GM19468 (cell line): ENCODE results near the gene HS6ST1.
"Not testable (repeated sequence)": the region's sequence is repeated elsewhere in the genome, so short reads cannot be mapped to it uniquely, and the experiment has no call there.

Experiments
- ATAC-seq: cut with Tn5 transposase; IDR thresholded peaks from one replicate; pipeline ENCODE4 v1.9.1; 2021; ENCODE audit warnings: mild to moderate bottlenecking, moderate library complexity, moderate number of reproducible peaks; ENCODE audit not compliant: unreplicated experiment; ENCODE audit errors: extremely low read depth

Gene HS6ST1

GRCh38 chr2:128252501-128252900 is 66.2 kb downstream of the HS6ST1 start:
- ATAC-seq, result no peak

DNA sequence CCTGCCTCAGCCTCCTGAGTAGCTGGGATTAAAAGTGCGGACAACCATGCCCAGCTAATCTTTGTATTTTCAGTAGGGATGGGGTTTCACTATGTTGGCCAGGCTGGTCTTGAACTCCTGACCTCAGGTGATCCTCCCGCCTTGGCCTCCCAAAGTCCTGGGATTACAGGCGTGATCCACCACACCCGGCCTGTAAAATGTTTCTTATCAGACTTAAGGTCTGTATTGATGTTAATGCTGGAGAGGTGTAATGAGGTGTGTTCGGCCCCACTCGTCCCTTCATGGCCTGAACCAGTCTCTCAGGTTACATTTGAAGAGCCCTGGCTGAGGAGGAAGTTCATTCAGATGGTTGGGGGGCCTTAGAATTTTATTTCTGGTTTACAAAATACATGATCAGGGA is 66.6 kb downstream of the HS6ST1 start:
- not testable (repeated sequence) for ATAC-seq

DNA sequence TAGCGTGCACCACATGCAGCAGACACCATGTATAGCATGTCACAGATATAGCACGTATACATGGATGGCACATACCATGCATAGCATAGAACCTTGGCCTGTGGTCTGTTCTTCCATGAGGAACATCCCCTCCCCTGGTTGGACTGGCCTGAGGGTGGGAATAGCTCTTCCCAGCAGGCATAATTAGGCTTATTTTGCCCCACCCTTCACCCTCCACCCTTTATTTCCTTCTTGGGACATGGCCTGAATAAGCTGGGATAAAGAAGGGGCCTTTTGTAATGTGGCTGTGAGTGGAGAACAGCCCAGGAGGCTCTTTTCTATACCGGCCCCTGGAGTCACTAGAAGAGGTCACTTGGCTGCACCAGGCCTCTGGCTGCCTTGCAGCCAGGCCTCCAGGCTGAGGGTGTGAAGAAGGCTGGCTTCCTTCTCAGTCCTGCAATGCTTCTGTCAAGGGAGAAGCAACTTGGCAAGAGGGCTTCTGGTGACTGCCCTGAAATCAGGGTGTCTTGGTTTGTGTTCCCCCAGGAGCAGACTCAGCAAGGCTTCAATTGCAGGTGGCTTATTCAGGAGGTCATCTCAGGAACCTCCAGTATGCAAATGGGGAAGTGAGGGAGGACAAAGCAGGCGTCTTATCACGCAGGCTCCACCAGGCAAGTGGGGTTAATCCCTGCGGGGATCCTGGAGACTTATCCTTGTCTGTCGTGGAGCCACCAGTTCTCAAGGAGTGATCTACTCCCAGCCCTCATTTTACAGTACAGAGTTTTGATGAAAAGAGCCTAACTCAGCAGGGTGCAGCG is 68.2 kb downstream of the HS6ST1 start:
- no peak for ATAC-seq

GRCh38 chr2:128249555-128249954 is 69.1 kb downstream of the HS6ST1 start:
- ATAC-seq, result no peak

- no peak for ATAC-seq
Observed at GRCh38 chr2:128245813-128246212, 72.9 kb downstream of the HS6ST1 start.

- ATAC-seq, result no peak
Observed at GRCh38 chr2:128241896-128242295, 76.8 kb downstream of the HS6ST1 start.

GRCh38 chr2:128237911-128238697 is 80.6 kb downstream of the HS6ST1 start:
- no peak for ATAC-seq

DNA sequence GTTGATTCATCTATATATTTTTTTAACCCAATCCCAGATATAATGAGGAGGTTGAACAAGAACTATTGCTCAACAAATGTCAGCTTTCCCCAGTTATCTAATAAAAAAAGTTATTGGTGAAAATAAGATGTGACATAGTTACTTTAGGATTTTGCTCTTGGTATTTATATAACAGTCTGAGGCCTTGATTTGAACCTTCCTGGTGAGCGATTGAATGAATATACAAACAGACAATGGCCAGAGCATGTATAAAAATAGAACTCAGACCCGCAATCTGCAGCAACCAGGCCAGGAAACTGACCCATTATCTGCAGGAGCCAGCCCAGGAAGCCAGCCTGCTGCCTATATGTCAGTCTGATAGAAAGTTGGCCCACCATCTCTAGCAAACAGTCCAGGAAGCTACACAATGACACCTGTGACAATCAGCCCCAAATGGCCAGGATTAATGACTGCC is 81.6 kb downstream of the HS6ST1 start:
- no peak for ATAC-seq

- ATAC-seq, result no peak
Observed at GRCh38 chr2:128236491-128237035, 82.1 kb downstream of the HS6ST1 start.

- no peak for ATAC-seq
Observed at GRCh38 chr2:128235581-128235980, 83.1 kb downstream of the HS6ST1 start.

DNA sequence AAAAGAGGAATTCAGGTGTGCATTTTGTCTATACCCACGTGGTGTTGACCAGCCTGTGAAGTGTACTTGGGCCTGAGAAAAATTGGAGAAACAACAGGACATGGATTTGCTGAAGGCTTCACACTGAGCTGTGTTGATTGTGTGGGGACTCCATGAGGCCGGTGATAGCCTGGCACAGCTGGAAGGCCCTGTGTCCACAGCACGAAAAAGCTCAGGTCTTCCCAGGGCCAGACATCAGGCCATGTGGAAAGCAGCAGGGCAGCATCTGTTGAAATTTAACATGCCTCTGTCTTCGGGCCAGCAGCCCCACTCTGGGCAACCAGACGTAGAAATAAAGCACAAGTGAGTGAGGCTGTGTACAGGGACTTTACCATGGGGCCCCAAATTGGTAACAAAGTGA is 84.1 kb downstream of the HS6ST1 start:
- ATAC-seq, result no peak

- ATAC-seq, result no peak
Observed at GRCh38 chr2:128233790-128234395, 84.8 kb downstream of the HS6ST1 start.

DNA sequence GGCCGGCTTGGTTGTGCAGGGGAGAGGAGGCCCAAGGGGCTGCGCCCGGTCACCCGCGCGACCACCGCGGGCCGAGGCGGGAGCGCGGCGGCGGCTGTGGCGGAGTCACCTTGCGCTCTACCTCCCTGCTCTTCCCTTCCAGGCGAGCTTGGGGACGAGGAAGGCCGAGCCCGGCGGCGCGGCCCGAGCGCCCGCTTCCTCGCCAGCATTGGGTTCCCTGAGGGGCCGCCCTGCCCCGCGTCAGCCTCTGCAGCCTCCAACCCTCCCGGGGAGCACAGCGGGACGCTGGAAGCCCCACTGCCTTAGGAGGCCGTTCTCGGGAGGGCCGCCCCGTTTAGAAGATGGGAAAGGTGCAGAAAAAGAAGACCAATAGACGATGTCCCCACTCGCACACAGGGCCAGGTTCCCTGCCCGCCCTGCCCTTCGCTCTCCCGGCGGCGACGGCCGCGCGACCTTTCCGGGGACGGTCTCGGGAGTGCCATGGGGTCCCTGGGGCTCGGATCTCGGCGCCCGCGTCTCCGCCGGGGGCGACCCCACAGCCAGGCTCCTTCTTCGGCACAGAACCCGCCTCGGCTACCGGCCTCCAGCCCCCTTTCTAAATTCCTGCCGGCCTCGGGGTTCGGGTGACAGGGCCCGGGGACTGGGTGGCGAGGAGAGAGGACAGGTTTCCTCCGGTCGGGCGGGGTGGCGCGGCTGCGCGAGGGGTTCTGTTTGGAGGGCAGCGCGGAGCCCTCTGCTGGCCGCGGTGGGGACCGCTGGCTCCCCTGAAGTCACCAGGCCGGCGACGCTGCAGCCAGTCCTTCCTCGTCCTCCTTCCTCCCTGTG is 85.5 kb downstream of the HS6ST1 start:
- peak; percentile 91 for ATAC-seq

- no peak for ATAC-seq
Observed at GRCh38 chr2:128228894-128229293, 89.8 kb downstream of the HS6ST1 start.

GRCh38 chr2:128227862-128228261 is 90.8 kb downstream of the HS6ST1 start:
- ATAC-seq, result no peak

DNA sequence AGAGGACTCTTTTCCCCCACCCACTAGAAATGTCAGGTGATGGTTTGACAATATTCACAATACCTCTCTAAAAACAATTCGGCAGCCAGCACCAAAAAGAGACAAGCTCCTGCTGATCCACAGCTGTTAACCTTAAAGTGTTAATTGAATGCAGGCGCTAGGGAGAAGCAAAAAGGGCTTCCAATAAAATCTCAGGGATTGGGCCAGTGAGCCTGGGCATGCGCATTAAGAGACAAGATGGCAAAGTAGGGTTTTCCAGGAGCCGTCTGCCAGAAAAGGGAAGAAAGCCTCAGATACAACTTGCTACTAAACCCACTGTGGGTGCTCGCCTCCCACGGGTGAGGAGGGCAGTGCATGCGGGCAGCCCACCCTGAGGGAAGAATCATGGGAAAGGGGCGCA is 98.8 kb downstream of the HS6ST1 start:
- no peak for ATAC-seq

GRCh38 chr2:128217671-128218070 is 101.0 kb downstream of the HS6ST1 start:
- no peak for ATAC-seq

DNA sequence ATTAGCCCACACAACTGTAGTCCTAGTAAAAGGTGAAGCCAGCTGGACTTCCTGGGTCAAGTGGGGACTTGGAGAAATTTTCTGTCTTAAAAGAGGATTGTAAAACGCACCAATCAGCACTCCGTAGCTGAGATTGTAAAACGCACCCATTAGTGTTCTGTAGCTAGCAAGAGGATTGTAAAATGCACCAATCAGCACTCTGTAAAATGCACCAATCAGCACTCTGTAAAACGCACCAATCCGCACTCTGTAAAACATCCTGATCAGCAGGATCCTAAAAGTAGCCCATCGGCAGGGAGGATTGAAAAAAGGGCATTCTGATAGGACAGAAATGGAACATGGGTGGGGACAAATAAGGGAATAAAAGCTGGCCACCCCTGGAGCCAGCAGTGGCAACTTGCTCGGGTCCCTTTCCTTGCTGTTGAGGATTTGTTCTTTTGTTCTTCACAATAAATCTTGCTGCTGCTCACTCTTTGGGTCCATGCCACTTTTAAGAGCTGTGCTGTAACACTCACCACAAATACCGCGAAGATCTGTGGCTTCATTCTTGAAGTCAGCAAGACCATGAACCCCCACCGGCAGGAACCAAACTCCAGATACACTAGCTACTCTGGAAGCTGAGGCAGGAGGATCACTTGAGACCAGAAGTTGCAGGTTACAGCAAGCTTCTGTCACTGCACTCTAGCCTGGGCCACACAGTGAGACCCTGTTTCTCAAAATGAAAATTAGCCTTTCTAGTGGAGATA is 102.6 kb downstream of the HS6ST1 start:
- no peak for ATAC-seq
